ENCODE data around the gene JAM2. TPM values are rescaled to one million over a fixed set of nuclear protein-coding genes. Genes with fewer than 3 reads are reported as not detected.

JAM2 gene
- total RNA-seq, 1 experiment from 2014 or later: 4.8 TPM

GRCh38 chr21:25750085-25750484, 111.0 kb downstream of the JAM2 start:
- Mint-ChIP-seq H3K27ac (peak overlapping the region; percentile 43; the same call in 1 of the 2 replicates), H3K9me3 (no peaks in the 10 kb centered on the region), H3K36me3 (peaks cover 24% of the 10 kb centered on the region), H3K4me1 (no peaks in the 10 kb centered on the region), H3K4me3 (no peak overlapping the region), H3K27me3 (ENCODE audit: low read depth) (no peaks in the 10 kb centered on the region)
- DNase-seq (ENCODE audit: low spot score) (no peak), ATAC-seq (no peak)
- POLR2A ChIA-PET: no interaction called here
- no peak for TF ChIP-seq ZNF512 (CRISPR knock-in tag; IDR thresholded peaks at IDR 0.05; ENCODE audit: borderline replicate concordance)
- TF ChIP-seq JUN (CRISPR knock-in tag; IDR thresholded peaks at IDR 0.05): no peak
- no peak for TF ChIP-seq MAX (CRISPR knock-in tag; IDR thresholded peaks at IDR 0.05)
- TF ChIP-seq GABPB1 (CRISPR knock-in tag; IDR thresholded peaks at IDR 0.05): no peak
- no peak for TF ChIP-seq ZNF121 (CRISPR knock-in tag; IDR thresholded peaks at IDR 0.05)
- no peak for TF ChIP-seq ATF3 (CRISPR knock-in tag; conservative IDR thresholded peaks at IDR 0.05)
- CTCF ChIA-PET: no interaction called here

GRCh38 chr21:25752416-25752815, 113.4 kb downstream of the JAM2 start:
- ChIA-PET CTCF (no interaction called here), POLR2A (no interaction called here)
- ATAC-seq (no peak), DNase-seq (ENCODE audit: low spot score) (no peak)
- H3K36me3 Mint-ChIP-seq: peaks cover 32% of the 10 kb centered on the region
- H3K4me1 Mint-ChIP-seq: no peaks in the 10 kb centered on the region
- H3K9me3 Mint-ChIP-seq: no peaks in the 10 kb centered on the region
- no peaks in the 10 kb centered on the region for H3K27me3 Mint-ChIP-seq (ENCODE audit: low read depth)
- no peak overlapping the region for H3K4me3 Mint-ChIP-seq
- H3K27ac Mint-ChIP-seq: no peak overlapping the region
- TF ChIP-seq, protein P1, sequence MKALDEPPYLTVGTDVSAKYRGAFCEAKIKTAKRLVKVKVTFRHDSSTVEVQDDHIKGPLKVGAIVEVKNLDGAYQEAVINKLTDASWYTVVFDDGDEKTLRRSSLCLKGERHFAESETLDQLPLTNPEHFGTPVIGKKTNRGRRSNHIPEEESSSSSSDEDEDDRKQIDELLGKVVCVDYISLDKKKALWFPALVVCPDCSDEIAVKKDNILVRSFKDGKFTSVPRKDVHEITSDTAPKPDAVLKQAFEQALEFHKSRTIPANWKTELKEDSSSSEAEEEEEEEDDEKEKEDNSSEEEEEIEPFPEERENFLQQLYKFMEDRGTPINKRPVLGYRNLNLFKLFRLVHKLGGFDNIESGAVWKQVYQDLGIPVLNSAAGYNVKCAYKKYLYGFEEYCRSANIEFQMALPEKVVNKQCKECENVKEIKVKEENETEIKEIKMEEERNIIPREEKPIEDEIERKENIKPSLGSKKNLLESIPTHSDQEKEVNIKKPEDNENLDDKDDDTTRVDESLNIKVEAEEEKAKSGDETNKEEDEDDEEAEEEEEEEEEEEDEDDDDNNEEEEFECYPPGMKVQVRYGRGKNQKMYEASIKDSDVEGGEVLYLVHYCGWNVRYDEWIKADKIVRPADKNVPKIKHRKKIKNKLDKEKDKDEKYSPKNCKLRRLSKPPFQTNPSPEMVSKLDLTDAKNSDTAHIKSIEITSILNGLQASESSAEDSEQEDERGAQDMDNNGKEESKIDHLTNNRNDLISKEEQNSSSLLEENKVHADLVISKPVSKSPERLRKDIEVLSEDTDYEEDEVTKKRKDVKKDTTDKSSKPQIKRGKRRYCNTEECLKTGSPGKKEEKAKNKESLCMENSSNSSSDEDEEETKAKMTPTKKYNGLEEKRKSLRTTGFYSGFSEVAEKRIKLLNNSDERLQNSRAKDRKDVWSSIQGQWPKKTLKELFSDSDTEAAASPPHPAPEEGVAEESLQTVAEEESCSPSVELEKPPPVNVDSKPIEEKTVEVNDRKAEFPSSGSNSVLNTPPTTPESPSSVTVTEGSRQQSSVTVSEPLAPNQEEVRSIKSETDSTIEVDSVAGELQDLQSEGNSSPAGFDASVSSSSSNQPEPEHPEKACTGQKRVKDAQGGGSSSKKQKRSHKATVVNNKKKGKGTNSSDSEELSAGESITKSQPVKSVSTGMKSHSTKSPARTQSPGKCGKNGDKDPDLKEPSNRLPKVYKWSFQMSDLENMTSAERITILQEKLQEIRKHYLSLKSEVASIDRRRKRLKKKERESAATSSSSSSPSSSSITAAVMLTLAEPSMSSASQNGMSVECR (CRISPR knock-in tag; IDR thresholded peaks at IDR 0.05; ENCODE audit: borderline replicate concordance): no peak
- TF ChIP-seq, protein P2, sequence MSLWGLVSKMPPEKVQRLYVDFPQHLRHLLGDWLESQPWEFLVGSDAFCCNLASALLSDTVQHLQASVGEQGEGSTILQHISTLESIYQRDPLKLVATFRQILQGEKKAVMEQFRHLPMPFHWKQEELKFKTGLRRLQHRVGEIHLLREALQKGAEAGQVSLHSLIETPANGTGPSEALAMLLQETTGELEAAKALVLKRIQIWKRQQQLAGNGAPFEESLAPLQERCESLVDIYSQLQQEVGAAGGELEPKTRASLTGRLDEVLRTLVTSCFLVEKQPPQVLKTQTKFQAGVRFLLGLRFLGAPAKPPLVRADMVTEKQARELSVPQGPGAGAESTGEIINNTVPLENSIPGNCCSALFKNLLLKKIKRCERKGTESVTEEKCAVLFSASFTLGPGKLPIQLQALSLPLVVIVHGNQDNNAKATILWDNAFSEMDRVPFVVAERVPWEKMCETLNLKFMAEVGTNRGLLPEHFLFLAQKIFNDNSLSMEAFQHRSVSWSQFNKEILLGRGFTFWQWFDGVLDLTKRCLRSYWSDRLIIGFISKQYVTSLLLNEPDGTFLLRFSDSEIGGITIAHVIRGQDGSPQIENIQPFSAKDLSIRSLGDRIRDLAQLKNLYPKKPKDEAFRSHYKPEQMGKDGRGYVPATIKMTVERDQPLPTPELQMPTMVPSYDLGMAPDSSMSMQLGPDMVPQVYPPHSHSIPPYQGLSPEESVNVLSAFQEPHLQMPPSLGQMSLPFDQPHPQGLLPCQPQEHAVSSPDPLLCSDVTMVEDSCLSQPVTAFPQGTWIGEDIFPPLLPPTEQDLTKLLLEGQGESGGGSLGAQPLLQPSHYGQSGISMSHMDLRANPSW (CRISPR knock-in tag; conservative IDR thresholded peaks at IDR 0.05; ENCODE audit: low read depth): no peak
- TF ChIP-seq RORB (CRISPR knock-in tag; IDR thresholded peaks at IDR 0.05) (no peak), ELF4 (CRISPR knock-in tag; IDR thresholded peaks at IDR 0.05; ENCODE audit: low read depth) (no peak), MLX (CRISPR knock-in tag; IDR thresholded peaks at IDR 0.05) (no peak), ATF2 (CRISPR knock-in tag; IDR thresholded peaks at IDR 0.05; ENCODE audit: borderline replicate concordance, low read depth) (no peak), AFF4 (CRISPR knock-in tag; IDR thresholded peaks at IDR 0.05; ENCODE audit: borderline replicate concordance) (no peak), IRF2 (CRISPR knock-in tag; IDR thresholded peaks at IDR 0.05; ENCODE audit: borderline replicate concordance, low read depth) (no peak), ZNF219 (CRISPR knock-in tag; IDR thresholded peaks at IDR 0.05; ENCODE audit: borderline replicate concordance) (no peak)
- TF ChIP-seq, protein P3, sequence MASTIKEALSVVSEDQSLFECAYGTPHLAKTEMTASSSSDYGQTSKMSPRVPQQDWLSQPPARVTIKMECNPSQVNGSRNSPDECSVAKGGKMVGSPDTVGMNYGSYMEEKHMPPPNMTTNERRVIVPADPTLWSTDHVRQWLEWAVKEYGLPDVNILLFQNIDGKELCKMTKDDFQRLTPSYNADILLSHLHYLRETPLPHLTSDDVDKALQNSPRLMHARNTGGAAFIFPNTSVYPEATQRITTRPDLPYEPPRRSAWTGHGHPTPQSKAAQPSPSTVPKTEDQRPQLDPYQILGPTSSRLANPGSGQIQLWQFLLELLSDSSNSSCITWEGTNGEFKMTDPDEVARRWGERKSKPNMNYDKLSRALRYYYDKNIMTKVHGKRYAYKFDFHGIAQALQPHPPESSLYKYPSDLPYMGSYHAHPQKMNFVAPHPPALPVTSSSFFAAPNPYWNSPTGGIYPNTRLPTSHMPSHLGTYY (CRISPR knock-in tag; IDR thresholded peaks at IDR 0.05): no peak
- TF ChIP-seq, protein P4, sequence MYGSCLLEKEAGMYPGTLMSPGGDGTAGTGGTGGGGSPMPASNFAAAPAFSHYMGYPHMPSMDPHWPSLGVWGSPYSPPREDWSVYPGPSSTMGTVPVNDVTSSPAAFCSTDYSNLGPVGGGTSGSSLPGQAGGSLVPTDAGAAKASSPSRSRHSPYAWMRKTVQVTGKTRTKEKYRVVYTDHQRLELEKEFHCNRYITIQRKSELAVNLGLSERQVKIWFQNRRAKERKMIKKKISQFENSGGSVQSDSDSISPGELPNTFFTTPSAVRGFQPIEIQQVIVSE (CRISPR knock-in tag; IDR thresholded peaks at IDR 0.05; ENCODE audit: borderline replicate concordance): no peak

Data from WTC11 (cell line).